Measurements from ENCODE around the gene CARD16.
"Not testable (repeated sequence)": the region's sequence is repeated elsewhere in the genome, so short reads cannot be mapped to it uniquely, and the experiment has no call there.

The CARD16 gene

GRCh38 chr11:105044557-105045524 is at the start of gene CARD16:
Gene CARD16 (minus strand): TSS chr11:105045335. CDS start chr11:105045297, 38 bp downstream.
- peak; percentile 36 for DNase-seq

DNA sequence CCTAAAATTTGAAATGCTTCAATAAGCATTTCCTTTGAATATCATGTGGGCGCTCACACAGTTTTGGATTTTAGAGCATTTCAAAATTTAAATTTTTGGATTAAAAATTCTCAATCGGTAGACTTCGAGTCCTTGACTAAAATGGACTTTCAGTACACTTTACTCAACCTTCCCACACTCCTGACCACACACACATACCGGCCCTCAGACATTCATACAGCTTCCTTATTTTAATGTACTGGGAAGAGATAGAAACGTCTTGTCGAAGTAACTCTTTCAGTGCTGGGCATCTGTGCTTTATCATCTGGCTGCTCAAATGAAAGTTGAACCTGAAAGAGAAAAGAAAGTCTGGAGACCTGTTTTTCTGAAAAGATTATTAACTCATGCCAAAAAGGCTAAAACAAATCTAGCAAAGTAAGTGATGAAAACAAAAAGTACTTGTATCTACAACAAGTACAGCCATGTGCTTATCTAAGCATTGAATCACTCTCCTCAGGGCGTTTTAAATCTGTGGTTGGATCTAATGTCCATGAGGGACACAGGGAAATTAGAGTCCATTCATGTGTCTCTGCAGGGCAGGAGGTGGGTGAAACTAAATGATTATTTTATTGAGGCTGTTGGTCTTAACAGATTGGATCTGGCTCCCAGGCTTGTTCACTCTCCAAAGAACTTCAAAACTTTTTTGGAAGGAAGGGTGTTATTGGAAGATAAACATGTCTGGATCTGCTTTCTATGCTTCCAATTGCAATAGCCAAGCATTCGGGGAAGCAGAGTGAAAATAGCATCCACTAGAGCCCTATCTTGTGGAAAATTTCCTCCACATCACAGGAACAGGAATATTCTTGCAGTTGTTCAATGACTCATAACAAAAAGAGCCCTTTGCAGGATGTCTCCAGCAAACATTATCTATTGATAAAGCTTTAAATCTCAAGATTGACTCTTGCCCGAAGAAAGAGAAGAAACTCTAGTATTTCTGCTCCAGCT is 47.4 kb upstream of the CARD16 start:
- no peak for DNase-seq

DNA sequence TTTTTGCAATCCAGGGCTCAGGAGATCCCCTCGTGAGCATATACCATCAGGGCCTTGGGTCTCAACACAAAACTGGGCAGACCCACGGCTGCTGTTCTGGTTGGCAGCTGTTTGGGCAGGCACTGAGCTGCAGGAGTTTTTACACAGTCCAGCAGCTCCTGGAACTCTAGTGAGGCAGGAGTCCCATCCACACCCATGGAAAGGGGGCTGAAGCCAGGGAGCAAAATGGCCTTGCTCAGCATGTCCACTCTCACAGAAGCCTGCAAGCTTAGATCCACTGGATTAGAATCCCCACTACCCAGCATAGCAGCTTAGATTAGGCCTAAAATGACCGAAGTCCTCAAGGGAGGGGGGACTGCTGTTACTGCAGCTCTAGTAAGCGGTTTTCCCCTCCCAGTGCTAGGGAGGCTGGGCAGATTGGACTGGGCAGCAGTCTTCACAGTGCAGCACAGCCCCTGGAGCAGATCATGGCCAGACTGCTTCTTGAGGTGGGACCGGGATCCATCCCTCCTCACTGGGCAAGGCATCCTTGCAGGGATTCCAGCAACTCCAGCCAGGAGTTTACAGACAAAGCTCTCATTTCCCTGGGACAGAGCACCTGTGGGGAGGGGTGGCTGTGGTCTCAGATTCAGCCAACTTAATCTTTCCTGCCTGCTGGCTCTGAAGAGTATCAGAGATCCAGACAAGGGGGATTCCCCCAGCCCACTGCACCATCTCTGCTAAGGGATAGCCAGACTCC is 36.4 kb upstream of the CARD16 start:
- DNase-seq = no peak

DNA sequence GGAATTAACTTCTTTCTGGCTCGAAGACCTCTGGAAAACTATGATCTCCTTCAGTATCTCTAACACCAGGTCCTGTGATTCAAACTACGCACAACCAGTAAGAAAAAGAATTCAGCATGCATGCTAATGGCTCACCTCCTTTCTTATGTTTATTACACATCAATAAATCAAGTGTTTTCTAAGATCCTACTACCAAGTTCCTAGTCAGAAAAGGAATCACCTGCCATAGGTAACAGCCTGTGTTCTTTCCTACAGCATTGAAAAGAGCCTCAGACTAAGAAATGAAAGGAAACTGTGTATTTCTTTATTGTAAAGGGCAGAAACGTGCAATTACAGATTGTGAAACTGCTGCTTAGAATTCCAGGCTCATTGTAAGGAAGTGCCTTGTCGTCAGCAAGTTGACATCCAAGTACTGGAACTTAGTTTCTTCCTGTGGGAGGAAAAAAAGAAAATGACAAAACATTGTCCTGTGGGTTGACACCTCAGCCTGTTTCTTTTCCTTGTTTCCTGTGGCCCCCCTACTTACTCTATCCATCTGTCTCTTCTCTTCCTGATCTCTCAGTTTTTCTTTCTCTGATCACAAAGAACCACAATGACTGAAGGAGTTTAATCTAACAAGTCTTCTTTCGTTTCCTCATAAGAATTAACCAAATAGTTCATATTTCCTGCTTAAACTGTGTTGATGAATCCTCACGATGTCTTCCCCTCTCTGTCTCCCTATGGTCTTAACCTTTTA is 35.2 kb upstream of the CARD16 start:
- DNase-seq = not testable (repeated sequence)

DNA sequence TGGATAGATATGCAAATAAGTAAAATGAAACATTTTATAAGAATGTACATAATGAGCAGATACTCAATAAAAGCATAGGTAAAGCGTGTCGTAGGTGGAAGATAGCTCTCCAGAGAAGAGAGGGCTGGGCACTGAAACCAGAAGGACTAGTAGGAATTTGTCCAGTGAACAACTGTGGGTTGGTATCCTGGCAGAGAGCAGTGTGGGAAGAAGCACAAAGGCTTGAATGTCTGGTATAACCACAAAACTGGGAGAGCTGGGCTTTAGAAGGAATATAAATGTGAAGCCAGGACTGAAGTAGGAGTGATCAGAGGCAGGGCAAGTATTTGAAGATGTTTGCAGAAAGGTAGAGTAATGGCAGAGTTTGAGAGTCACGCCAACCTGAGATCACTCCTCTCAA is 33.1 kb upstream of the CARD16 start:
- DNase-seq = no peak

DNA sequence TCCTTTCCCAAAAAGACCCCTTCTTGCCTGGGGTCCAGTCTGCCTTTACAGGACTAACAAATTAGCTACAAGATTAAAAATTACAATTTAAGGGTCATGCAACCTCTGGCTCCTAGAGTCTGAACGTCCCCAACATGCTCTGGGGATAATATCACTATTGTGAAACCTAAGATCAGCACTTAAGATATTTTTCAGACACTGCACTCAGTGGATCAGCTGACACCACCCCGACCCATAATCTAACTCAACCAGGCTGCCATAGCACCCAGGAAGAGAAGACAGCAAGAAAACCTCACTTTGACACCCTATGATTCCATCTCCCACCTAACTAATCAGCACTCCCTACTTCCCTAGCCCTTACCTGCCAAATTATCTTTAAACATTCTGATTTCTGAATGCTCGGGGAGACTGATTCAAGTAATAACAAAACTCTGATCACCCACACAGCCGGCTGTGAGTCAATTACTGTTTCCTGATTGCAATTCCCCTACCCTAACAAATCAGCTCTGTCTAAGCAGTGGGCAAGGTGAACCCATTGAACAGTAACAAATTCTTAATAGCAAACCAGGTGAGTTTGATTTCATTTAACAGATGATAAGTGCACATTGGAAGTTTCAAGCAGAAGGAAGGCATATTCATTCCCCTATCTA is 32.1 kb upstream of the CARD16 start:
- DNase-seq = not testable (repeated sequence)

- DNase-seq = no peak
Observed at GRCh38 chr11:105074166-105074530, 29.0 kb upstream of the CARD16 start.

GRCh38 chr11:105073456-105074165 is 28.5 kb upstream of the CARD16 start:
- DNase-seq = no peak

DNA sequence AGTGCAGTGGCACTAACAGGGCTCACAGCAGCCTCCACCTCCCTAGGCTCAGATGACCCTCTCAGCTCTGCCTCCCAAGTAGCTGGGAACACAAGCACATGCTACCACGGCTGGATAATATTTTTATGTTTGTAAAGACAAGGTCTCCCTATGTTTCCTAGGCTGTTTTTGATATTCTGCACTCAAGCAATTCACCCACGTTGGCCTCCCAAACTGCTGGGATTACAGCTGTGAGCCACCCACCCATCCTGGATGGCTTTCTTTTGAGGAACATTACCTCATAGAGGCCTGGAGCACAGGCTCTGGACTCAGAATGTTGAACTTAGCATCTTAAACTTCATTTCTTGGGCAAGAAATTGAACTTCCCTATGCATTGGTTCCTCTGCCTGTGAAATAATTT is 26.9 kb upstream of the CARD16 start:
- DNase-seq = not testable (repeated sequence)

- DNase-seq = no peak
Observed at GRCh38 chr11:105071089-105071732, 26.1 kb upstream of the CARD16 start.

GRCh38 chr11:105070306-105070705 is 25.2 kb upstream of the CARD16 start:
- DNase-seq = no peak

GRCh38 chr11:105069749-105070148 is 24.6 kb upstream of the CARD16 start:
- not testable (repeated sequence) for DNase-seq

DNA sequence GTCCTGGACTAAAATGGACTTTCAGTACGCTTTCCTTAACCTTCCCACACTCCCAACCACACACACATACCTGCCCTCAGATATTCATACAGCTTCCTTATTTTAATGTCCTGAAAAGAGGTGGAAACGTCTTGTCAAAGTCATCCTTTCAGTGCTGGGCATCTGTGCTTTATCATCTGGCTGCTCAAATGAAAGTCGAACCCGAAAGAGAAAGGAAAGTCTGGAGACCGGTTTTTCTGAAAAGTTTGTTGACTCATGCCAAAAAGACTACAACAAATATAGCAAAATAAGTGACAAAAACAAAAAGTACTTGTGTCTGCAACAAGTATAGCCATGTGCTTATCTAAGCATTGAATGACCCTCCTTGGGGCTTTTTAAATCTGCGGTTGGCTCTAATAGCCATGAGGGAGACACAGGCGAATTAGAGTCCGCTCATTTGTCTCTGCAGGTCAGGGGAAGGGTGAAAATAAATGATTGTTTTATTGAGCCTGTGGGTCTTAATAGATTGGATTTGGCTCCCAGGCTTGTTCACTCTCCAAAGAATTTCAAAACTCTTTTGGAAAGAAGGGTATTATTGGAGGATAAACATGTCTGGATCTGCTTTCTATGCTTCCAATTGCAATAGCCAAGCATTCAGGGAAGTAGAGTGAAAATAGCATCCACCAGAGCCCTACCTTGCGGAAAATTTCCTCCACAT is 18.3 kb upstream of the CARD16 start:
- not testable (repeated sequence) for DNase-seq

DNA sequence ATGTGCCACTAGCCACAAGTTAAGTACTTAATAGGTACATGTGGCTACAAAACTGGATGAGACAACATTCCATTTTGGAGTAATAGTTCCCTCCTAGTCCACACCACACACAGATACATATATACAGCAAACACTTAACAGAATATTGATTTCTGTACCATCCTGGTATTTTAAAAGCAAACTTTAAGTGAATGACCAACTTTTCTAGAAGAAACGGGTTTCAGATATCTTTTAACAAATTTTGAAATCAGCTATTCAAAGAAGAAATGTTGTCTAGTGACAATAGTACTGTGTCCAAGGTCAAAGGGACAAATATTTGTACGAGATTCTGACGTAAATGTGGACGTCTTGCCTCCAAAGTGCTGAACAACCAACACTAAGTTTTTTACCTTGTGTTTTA is 12.3 kb upstream of the CARD16 start:
- DNase-seq = no peak

GRCh38 chr11:105056446-105056845 is 11.3 kb upstream of the CARD16 start:
- no peak for DNase-seq

GRCh38 chr11:105054723-105055493 is 9.8 kb upstream of the CARD16 start:
- DNase-seq = no peak

DNA sequence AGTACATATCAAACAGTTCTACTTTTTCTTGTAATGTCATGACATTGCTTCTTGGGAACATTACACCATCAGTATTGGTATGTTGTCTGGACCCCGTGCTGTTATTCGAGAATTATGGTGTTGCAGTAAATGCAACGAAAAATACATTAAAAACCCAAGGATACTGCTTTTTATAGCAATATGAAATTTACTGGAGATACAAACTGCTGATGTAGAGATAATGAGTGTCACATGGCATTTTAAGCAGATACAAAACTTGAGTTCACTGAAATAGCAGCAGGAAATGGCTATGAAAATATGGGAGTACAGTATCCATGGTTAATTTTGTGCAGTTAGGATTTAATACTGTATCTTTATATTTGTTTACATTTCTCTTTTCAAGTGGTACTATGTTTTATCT is 7.4 kb upstream of the CARD16 start:
- no peak for DNase-seq

DNA sequence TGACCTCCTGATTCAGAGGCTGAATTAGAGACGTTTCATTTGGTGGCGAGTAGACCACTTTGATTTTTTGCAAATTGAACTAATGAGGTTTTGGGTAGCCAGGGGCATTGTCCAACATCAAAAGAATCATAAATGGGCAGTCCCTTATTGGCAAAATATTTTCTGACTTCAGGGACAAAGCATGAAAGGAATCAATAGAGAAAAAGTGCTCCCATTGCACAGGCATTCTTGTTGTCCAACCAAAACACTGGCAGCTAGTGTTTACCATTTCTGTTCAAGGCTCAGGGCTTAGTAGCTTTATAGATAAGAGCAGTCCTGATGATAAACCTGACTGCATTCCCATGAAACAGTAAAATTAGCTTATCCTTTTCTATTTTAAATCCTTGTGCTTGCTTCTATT is 6.4 kb upstream of the CARD16 start:
- no peak for DNase-seq

GRCh38 chr11:105049481-105049880 is 4.3 kb upstream of the CARD16 start:
- DNase-seq = no peak

All from CD4-positive, alpha-beta T cell treated with Interferon gamma for 1 hour (primary cell).